HG03378 (cell line): ENCODE results near the gene SLC16A7.

ENCODE experiments used
- ATAC-seq: cut with Tn5 transposase; IDR thresholded peaks from one replicate; pipeline ENCODE4 v1.9.1; 2021; ENCODE audit warnings: mild to moderate bottlenecking, moderate library complexity; ENCODE audit not compliant: unreplicated experiment

The SLC16A7 gene

DNA sequence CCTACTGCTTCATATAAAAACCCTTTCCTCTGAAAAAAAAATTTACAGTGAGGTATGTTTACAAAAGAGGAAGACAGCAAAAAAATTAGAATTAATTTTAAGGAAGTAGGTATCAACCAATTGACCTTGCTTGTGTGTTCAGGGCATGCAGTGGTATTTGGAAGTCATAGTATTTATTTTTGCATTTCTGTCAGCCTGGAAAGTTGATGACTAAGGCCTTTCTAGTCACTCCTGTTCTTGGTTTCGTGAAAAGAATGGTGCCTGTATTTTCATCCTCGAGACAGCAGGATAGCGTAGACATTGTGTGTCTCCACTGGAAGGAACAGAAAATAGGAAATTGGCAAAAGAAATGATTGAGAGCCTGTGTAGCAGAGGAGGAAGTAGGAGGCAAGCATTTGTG lies 24.5 kb downstream of the SLC16A7 start:
- ATAC-seq = peak; percentile 48

GRCh38 chr12:59624732-59625460 lies 29.1 kb downstream of the SLC16A7 start:
- ATAC-seq = no peak

DNA sequence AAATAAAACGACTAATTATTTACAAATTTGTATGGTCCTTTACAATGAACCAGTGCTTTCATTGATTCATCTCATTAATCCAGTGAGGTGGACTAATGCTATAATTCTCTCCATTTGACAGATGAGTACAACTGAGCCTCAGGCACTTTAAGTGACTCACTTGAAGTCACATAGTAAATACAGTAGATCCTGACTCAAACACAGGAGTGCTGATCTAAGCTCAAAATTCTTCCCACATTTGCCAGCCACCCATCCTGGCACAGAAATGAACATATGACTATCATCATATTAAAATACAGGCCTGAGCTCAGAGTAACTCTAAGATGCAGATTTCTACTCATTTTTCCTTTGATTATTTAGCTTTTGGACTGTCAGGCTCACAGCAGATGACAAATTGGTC lies 30.6 kb downstream of the SLC16A7 start:
- ATAC-seq = no peak

GRCh38 chr12:59627582-59627981 lies 31.8 kb downstream of the SLC16A7 start:
- peak; percentile 55 for ATAC-seq

DNA sequence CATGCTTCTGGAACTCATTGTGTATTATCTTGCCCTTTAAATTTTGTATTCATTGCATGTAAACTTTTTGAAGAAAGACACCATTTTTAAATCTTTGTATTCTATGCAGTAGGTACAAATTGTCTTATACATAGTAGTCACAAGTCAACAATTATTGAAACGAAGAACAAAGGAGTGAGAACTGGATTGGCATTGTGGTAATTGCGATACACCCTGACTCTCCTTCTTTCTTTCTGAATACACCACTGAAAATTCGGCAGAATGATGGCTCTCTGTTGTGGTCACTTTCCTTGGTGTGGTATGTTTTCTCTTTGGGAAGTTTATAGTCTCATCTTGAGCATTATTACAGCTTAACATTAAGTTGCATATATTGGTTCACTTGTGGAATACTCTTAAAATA lies 34.1 kb downstream of the SLC16A7 start:
- no peak for ATAC-seq

- ATAC-seq = no peak
Measured at GRCh38 chr12:59632408-59632807, 36.6 kb downstream of the SLC16A7 start.

DNA sequence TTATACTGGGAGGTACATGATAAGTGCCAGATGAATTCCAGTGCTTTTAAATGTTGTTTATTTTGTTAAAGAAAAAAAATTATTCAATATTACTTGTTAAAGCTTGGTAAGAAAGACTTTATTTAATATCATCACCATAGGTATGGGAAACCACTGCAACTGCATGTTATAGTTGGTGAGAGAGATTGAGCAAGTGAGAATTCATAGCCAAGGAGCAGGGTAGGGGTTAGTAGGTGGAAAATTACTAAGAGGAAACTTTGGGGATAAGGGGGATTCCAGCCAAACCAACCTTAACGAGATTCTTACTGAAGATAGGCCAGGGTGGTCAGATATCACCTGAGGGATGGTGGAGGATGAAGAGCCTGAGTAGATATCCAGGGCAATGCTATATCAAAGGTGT lies 38.4 kb downstream of the SLC16A7 start:
- ATAC-seq = no peak

DNA sequence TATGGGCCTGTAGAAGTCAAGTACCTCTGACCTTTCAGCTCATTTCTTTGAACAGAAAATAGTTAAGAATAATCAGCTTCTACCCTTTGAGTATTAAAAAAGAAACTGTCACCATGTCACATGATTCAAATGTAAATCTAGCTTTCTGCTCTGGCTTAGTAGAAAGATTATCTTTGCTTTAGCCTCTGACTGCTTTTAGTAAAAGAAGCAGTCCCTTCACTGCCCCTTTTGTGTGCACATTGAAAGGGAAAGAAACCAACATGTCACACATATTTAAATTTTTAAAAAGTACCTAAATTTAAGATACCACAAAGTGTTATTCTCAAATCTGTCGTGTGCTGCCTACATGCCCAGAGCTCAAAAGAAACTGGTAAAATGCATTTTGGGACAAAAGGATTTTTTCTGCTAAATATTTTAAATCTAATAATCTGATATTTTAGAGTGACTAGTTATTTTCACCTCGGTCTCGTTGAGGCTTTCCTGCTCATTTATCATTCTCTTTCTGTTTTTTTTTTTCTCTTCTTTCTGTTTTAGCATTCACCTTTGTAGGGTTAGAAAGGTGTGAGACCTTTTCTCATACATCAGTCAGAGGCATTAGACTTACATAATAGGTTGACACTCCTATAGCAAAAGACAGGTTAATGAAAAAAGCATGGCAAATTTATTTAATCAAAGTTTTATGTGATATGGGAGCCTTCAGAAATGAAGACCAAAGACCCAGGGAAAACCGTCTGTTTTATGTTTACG lies 41.3 kb downstream of the SLC16A7 start:
- ATAC-seq = peak; percentile 65

DNA sequence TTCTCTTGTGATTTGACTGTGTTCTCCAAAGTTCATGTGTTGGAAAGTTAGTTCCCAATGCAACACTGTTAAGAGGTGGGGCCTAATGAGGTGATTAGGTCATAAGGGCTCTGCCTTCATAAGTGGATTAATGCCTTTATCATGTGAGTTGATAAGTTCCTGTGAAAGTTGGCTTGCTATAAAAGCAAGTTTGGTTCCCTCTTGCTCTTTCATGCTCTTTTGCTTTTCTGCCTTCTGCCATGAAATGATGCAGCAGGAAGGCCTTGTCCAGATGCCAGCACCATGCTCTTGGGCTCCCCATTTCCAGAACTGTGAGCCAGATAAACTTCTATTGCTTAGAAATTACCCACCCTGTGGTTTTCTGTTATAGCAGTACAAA lies 41.9 kb downstream of the SLC16A7 start:
- no peak for ATAC-seq

DNA sequence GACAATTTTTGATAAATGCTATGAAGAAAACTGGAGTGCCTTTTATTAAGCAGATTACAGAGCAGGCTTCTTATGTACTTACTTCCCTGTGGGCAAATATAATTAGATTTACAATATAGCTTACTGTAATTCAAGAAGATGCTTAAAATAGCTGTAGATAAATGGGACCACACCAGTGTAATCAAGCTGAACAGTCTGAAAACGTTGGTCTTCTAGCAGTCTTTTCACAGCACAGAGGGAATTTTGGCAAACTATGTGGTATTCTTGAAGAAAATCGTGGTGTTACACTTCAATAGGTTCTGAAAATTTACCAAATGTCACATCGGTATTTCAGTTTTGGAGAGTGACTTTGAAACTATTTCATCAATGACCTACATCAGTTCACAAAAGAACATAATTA lies 47.7 kb downstream of the SLC16A7 start:
- no peak for ATAC-seq

- no peak for ATAC-seq
Measured at GRCh38 chr12:59645242-59645641, 49.4 kb downstream of the SLC16A7 start.

DNA sequence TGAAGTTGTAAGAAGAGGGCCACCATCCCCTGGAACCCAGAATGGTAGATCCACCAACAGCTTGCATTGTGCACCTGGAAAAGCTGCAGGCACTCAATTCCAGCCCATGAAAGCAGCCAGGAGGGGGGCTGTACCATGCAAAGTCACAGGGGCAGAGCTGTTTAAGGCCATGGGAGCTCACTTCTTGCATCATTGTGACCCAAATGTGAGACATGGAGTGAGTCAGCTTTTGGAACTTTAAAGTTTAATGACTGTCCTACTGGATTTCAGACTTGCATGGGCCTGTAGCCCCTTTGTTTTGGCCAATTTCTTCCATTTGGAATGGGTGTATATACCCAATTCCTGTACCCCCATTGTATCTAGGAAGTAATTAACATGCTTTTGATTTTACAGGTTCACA lies 50.8 kb downstream of the SLC16A7 start:
- no peak for ATAC-seq

- ATAC-seq = no peak
Measured at GRCh38 chr12:59649203-59649602, 53.4 kb downstream of the SLC16A7 start.

DNA sequence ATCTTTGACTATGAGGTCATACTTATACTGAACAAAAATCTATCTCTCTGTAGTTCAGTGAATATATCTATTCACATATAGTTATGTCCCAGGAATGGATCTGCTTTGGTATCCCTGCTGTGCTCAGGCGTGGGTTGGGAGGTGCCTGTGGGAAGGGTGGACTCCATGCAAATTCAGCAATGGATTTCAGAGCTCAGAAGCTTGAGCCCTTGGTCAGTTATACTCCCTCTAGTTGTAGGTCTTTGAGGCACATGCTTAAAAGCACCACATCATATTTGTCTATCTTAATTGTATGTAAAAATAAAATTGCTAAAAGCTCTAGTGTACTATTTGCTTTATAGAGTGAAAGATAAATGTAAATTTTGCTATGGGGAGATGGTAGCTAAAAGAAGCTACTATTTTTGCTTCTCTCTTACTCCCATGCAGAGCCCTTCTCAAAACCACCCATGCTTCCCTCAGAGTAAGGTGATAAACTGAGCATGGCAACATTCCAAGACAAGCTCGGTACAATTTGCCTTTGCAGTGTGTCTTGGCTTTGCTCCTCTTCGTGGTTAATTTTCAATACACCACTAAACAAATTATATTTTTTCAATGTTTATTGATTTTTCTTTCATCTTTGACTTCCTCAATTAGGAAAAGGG lies 54.9 kb downstream of the SLC16A7 start:
- no peak for ATAC-seq

DNA sequence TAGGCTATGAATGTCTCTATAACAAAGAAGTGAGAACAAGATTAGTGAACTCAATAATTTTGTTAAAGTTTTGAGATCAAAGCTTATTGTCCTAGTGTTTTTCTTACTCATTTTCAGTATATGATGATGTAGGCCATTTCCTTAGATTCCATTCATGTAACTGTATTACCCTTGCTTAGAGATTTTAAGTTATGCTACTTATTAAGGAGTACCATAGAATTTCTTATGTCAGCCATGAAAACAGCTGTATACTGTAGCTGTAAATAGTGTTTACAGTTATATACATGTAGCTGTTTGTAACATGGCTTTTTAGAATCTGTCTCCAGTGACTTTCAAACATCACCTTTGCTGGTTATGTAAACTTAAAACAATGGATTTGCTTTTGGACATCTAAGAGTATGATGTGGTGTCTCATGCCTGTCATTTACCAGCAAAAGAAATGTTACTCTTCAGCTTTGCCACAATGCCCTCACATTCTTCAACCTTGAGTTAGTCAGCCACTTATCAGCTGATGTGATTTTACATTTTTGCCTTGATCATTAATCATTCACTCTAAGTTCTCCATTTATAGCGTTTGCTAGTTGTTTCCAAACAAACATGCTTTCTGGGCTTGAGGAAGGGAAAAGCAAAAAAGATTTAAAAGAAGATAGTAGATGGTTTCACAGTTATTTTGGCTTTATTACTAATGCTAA lies 55.5 kb downstream of the SLC16A7 start:
- no peak for ATAC-seq

DNA sequence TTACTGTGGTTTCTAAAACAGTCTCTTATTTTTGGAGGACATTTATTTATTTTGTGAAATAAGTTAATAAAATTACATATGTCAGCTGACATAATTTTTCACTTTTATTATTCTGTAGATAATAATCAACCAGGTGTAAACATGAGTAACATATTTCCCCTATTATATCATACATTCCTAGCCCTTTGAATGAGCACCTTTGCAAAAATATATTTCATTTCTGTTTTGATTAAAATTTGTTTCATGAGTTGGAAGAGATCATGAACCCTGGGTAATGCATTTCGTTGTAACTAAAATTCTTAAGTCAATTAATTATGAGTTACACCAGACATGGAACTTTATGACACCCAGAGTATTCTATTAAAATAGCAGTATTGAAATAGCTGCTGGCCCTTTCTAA lies 56.3 kb downstream of the SLC16A7 start:
- no peak for ATAC-seq

DNA sequence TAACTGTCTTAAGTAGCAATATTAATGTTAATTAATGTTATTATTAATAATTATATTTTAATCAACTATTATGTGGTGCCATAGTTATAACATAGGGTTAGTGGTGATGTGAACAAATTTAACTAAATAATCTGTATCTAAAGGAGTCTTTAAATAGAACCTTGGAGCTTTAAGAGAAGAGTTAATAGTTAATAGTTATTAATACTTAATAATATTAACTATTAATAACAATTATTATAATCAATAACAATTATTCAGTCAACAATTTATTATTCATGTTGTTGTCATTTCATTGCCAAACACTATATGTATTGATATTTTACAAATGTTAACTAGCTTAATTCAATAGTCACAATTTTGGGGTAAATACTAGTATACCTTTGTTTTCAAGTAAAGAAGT lies 58.2 kb downstream of the SLC16A7 start:
- ATAC-seq = no peak

DNA sequence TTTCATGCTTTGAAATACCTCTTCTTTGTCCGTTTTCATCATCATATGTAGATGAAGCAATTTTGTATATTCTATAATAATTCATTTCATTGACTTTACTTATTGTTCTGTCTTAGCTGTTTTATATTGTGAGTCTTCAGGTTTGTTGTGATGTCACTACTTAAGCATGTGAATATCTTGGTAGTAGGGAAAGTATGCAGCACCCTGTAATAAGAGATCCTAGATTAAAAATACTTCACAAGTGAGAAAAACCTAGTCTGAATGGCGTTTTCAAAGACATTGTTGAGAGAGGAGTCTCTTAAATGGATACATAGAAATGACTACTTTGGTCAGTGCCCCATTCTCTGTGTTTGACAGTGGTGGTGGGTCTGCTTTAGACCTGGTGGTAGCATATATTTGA lies 61.4 kb downstream of the SLC16A7 start:
- ATAC-seq = no peak

- ATAC-seq = no peak
Measured at GRCh38 chr12:59657711-59658110, 61.9 kb downstream of the SLC16A7 start.

GRCh38 chr12:59660148-59660547 lies 64.3 kb downstream of the SLC16A7 start:
- ATAC-seq = no peak

DNA sequence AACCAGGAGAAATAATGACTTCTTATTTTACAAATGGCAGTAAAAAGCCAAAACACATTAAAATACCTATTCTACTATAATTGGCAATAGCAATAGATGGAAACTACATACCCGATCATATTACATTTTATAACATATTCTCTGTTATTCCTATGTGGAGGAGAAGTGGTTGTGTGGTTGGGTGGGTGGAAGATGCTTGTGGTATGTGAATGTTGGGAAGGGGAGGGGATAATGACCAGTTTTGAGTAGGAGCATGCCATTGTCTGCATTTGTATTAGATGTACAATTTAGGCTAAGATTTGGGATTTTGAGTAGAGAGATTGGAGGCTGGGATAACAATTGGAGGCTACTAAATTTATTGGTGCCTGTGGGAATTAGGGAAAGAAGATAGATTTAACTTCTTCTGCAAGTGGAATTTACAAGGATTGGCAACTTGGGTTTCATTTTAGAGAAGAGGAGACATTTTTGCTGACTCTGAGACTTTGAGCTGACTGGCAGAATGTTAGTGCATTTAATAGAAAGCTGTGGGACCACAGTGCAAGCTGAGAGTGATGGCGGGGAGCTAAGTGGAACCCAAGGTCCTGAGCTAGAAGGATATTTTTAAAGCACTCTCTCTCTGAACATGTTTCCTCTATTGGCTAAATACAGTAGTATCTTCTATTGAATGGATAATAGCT lies 65.2 kb downstream of the SLC16A7 start:
- no peak for ATAC-seq
